H1 (cell line): Measurements from ENCODE around the gene ABHD4. TPM values are rescaled to one million over a fixed set of nuclear protein-coding genes. Genes with fewer than 3 reads are reported as not detected.

Experiments used
- SP2 ChIP-seq: IDR thresholded peaks from 2 replicates; pipeline ENCODE4 v1.6.1; 2012; ENCODE audit warnings: mild to moderate bottlenecking, low read length, inconsistent platforms
- TAF7 ChIP-seq: optimal IDR thresholded peaks from 2 replicates; pipeline ENCODE3; 2011; ENCODE audit warnings: low read depth, mild to moderate bottlenecking, inconsistent platforms, low read length, moderate library complexity, borderline replicate concordance
- polyA plus RNA-seq, 7 experiments: library from polyadenylated mRNA; depleted of rRNA in 3 of 7; stranded (reverse) in 5 of 7; unstranded in 2 of 7; fragments of >200 nt in 5 of 7; fragments of 200-250 nt in 2 of 7; gene quantifications; 1 replicate in 5 of 7; 2 replicates in 1 of 7; 4 replicates in 1 of 7; pipeline versions ENCODE4 v1.2.1 to v1.2.3, GENCODE V29; 2011 to 2013; ENCODE audit warnings: missing spikeins in 2 of 7, mixed read lengths in 2 of 7
- total RNA-seq: library from RNA; stranded (reverse); fragmentation: NEBNext Ultra II Directional; extraction: Animal tissue kit (Norgen Biotek cat#: 25700); gene quantifications from 2 replicates; pipeline ENCODE4 v1.2.1, GENCODE V29; 2021

The ABHD4 gene
- total and polyA plus RNA-seq, 2 of the 8 experiments (the other 6 are each of a cell fraction or from before 2014, with no cell fraction given), result 32.4 to 42.9 TPM

DNA sequence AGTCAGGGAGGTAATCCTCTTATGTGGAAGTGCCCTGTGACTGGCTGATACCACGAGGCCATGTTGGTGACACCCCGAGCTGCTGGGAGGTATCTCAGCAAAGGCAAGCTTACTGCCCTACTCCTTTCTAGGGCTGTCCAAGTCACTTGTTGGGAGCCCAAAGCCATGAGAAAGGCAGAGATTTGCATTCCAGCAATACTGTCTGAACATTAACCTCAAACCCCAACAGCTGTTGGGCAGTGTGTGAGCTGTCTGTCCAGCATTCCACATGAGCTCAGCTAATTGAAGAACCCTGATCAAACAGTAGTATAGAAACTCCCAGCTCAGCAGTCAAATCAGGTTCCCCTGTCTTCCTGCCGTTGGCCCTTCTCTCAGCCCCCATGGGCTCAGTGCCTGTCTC is 9.2 kb downstream of the ABHD4 start (continued):
- TF ChIP-seq SP2 (no peak), TAF7 (no peak)
